Immature natural killer cell (primary cell): ENCODE measurements around the gene DLG3. TPM values are rescaled to one million over a fixed set of nuclear protein-coding genes. Genes with fewer than 3 reads are reported as not detected.

Experiments used
- DNase-seq, 3 donors: peaks; one replicate each; pipeline ENCODE4 v3.0.0; 2022; ENCODE audit warnings: mixed read lengths in 1 of 3
- H3K27ac Mint-ChIP-seq, 6 donors: one replicate each; pipeline ENCODE4 v1.8.0; 2020; ENCODE audit warnings: mixed read lengths in 6 of 6, mild to moderate bottlenecking in 5 of 6, inconsistent platforms in 4 of 6, moderate library complexity in 3 of 6
- H3K27me3 Mint-ChIP-seq, 3 donors: one replicate each; pipeline ENCODE4 v1.8.0; 2020 to 2021; ENCODE audit warnings: low read depth in 3 of 3, mild to moderate bottlenecking in 3 of 3, mixed read lengths in 3 of 3, moderate library complexity in 3 of 3, inconsistent platforms in 1 of 3
- H3K36me3 Mint-ChIP-seq, 3 donors: one replicate each; pipeline ENCODE4 v1.8.0; 2020; ENCODE audit warnings: mixed read lengths in 3 of 3, inconsistent platforms in 2 of 3, mild to moderate bottlenecking in 2 of 3
- H3K4me1 Mint-ChIP-seq, 2 donors: one replicate each; pipeline ENCODE4 v1.8.0; 2020; ENCODE audit warnings: inconsistent platforms in 2 of 2, mild to moderate bottlenecking in 2 of 2, mixed read lengths in 2 of 2, moderate library complexity in 1 of 2
- H3K4me3 Mint-ChIP-seq, 5 donors: one replicate each; pipeline ENCODE4 v1.8.0; 2020; ENCODE audit warnings: mild to moderate bottlenecking in 5 of 5, mixed read lengths in 5 of 5, inconsistent platforms in 3 of 5, moderate library complexity in 3 of 5
- H3K9me3 Mint-ChIP-seq, 6 donors: one replicate each; pipeline ENCODE4 v1.8.0; 2020; ENCODE audit warnings: mild to moderate bottlenecking in 6 of 6, mixed read lengths in 6 of 6, inconsistent platforms in 4 of 6, moderate library complexity in 3 of 6
- polyA plus RNA-seq, 3 donors: library from polyadenylated mRNA; unstranded; fragments of 300-500 nt; fragmentation: Illumina TruSeq; gene quantifications; one replicate each; pipeline ENCODE4 v1.2.3, GENCODE V29; 2021

The DLG3 gene
- polyA plus RNA-seq, 3 donors from 2014 or later, result 1.9 to 9.9 (median 6.6) TPM

GRCh38 chrX:70470850-70471289, 26.2 kb downstream of the DLG3 start:
- H3K27me3 Mint-ChIP-seq, result peaks cover 0 to 3% (median 0%) of the 10 kb centered on the region in 3 donors
- DNase-seq, result no peak
- H3K27ac Mint-ChIP-seq, result no peak overlapping the region
- H3K9me3 Mint-ChIP-seq, result no peaks in the 10 kb centered on the region
- peaks cover 12 to 22% of the 10 kb centered on the region in 2 donors for H3K4me1 Mint-ChIP-seq
- H3K36me3 Mint-ChIP-seq, result peaks cover 0 to 14% (median 4%) of the 10 kb centered on the region in 3 donors
- H3K4me3 Mint-ChIP-seq, result peak overlapping the region in 1 of 5 donors; percentile 18

GRCh38 chrX:70476166-70476933, 31.7 kb downstream of the DLG3 start:
- Mint-ChIP-seq H3K9me3 (no peaks in the 10 kb centered on the region), H3K4me1 (peaks cover 4 to 6% of the 10 kb centered on the region in 2 donors), H3K36me3 (peaks cover 0 to 11% (median 4%) of the 10 kb centered on the region in 3 donors), H3K27ac (peak overlapping the region in 1 of 6 donors; percentile 3), H3K4me3 (no peak overlapping the region), H3K27me3 (peaks cover 0 to 6% (median 5%) of the 10 kb centered on the region in 3 donors)
- DNase-seq, result no peak

GRCh38 chrX:70476934-70477733, 32.5 kb downstream of the DLG3 start:
- DNase-seq, result no peak
- no peaks in the 10 kb centered on the region for H3K4me1 Mint-ChIP-seq
- H3K27me3 Mint-ChIP-seq, result peaks cover 1 to 6% (median 5%) of the 10 kb centered on the region in 3 donors
- H3K4me3 Mint-ChIP-seq, result no peak overlapping the region
- no peaks in the 10 kb centered on the region for H3K9me3 Mint-ChIP-seq
- H3K36me3 Mint-ChIP-seq, result peaks cover 0 to 10% (median 9%) of the 10 kb centered on the region in 3 donors
- H3K27ac Mint-ChIP-seq, result no peak overlapping the region

DNA sequence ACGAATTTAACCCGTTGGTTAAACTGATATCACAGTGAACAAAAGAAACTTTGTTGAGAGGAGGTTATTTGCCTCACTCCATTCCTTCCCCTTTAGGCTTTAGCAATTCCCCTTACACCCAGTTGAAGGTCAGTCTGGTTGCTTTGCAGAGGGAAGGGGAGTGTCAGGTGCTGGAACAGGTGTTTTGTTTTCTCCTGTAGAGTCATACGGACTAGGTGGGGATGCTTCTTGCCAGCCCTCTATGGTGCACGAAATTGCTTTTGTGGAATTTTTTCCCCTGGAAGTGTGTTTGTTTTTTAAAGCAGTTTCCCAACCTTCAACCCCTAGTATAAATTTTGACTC, 33.1 kb downstream of the DLG3 start:
- Mint-ChIP-seq H3K4me3 (no peak overlapping the region), H3K27ac (no peak overlapping the region), H3K36me3 (peaks cover 0 to 10% (median 9%) of the 10 kb centered on the region in 3 donors), H3K4me1 (no peaks in the 10 kb centered on the region), H3K27me3 (peaks cover 1 to 6% (median 5%) of the 10 kb centered on the region in 3 donors), H3K9me3 (no peaks in the 10 kb centered on the region)
- DNase-seq, result no peak

- no peak overlapping the region for H3K4me3 Mint-ChIP-seq
- peaks cover 0 to 10% (median 9%) of the 10 kb centered on the region in 3 donors for H3K36me3 Mint-ChIP-seq
- H3K27me3 Mint-ChIP-seq, result peaks cover 1 to 5% (median 4%) of the 10 kb centered on the region in 3 donors
- no peak overlapping the region for H3K27ac Mint-ChIP-seq
- no peak for DNase-seq
- H3K9me3 Mint-ChIP-seq, result no peaks in the 10 kb centered on the region
- H3K4me1 Mint-ChIP-seq, result no peaks in the 10 kb centered on the region
Observed at GRCh38 chrX:70478526-70479245, 34.1 kb downstream of the DLG3 start.

- no peak for DNase-seq
- H3K27me3 Mint-ChIP-seq, result peaks cover 1 to 5% (median 4%) of the 10 kb centered on the region in 3 donors
- no peaks in the 10 kb centered on the region for H3K4me1 Mint-ChIP-seq
- peaks cover 0 to 10% (median 5%) of the 10 kb centered on the region in 3 donors for H3K36me3 Mint-ChIP-seq
- H3K4me3 Mint-ChIP-seq, result no peak overlapping the region
- H3K27ac Mint-ChIP-seq, result no peak overlapping the region
- H3K9me3 Mint-ChIP-seq, result no peaks in the 10 kb centered on the region
Observed at GRCh38 chrX:70479247-70479921, 34.7 kb downstream of the DLG3 start.

DNA sequence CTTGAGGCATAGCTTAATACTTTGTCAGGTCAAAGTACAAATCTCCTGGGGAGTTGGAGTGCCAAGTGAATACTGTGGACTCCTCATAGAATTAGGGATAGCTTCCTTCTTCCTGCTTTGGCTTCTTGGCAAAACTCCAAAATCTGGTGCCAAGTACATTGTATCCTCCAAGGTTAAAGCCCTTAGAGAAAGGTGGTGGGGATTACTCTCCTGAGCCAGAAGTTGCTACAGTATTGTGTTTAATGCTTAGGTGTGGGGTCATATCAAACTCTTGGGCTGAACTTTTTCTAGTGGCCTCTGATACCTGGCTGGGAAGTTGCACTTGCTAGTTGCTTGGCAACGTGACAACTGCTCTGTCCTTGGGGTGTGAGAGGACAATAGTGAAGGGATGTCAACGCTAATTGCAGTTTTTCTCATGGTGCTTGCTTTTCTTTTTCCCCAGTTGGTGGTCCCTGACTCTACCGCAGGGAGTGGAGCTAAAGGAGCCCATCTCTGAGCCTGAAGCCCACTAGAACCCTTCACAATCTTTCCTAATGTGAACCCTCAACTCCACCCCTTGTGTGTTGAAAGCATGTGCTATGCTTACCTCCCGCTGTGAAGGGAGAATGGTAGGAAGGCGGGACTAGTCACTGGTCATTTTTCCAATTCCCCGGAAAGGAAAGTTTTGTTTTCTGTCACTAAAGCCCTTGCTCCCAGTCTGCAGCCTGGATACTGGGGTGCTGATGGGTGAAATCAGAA, 35.5 kb downstream of the DLG3 start:
- Mint-ChIP-seq H3K9me3 (no peaks in the 10 kb centered on the region), H3K4me3 (no peak overlapping the region), H3K27ac (peak overlapping the region in 1 of 6 donors; percentile 0)

DNA sequence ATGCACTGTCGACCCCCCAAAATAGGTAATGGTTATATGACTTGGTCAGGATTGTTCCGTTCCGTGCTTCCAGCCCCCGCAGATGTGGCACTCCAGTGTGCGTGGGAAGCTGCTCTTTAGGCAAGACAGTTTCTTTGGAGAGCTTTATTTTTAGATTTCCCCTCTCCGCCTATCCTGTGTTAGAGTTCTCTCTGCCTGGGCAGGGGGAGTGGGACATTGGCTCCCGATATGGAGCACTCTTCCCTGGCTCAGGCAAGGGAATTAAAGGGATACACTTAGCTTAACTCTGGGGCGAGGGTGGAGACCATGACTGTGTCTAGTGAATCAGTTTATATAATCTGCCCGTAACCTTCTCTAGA, 36.0 kb downstream of the DLG3 start:
- no peaks in the 10 kb centered on the region for H3K9me3 Mint-ChIP-seq
- H3K4me1 Mint-ChIP-seq, result no peaks in the 10 kb centered on the region
- DNase-seq, result no peak
- peaks cover 3 to 7% (median 5%) of the 10 kb centered on the region in 3 donors for H3K27me3 Mint-ChIP-seq
- no peak overlapping the region for H3K4me3 Mint-ChIP-seq
- peaks cover 0 to 10% (median 4%) of the 10 kb centered on the region in 3 donors for H3K36me3 Mint-ChIP-seq
- H3K27ac Mint-ChIP-seq, result no peak overlapping the region

More for the DNA sequence above, 35.5 kb downstream of the DLG3 start:
- DNase-seq, result no peak
- Mint-ChIP-seq H3K4me1 (no peaks in the 10 kb centered on the region), H3K27me3 (peaks cover 1 to 5% (median 5%) of the 10 kb centered on the region in 3 donors), H3K36me3 (peaks cover 0 to 10% (median 4%) of the 10 kb centered on the region in 3 donors)

DNA sequence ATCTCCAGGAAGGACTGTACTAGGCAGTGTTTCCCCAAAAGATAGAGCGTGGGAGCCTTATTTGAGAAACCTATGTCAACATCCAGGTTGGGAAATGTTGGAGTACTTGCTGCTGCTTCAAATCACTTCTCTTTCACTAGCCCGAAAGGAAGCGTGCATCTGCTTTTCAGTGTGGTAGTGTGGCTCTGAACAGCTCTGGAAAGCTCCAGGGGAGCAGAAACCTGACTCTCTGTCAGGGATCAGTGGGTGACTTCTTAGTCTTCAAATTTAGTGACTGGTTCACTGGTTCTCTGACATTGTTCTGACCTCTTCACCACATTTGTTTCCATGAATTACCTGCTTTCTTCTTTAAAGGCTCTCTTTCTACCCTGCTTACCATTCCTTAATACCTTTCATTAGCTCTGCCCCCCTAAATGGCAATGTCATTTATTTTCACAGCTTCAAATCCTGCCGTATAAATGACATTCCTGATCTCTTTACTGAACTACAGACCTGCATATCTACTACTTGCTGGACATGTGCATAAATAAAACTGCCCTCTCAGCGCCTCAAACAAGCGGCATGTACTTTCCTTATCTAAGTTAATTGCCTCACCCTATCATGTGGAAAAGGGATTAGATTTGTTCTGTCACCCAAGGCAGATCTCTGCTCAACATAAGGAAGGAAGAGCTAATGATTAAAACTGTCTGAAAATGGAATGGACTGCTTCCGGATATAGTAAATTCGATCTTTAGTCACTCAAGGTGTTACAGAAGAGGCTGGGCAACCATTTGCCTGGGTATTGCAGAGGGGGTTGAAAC, 37.0 kb downstream of the DLG3 start:
- peaks cover 0 to 10% (median 4%) of the 10 kb centered on the region in 3 donors for H3K36me3 Mint-ChIP-seq
- no peaks in the 10 kb centered on the region for H3K4me1 Mint-ChIP-seq
- H3K27me3 Mint-ChIP-seq, result peaks cover 2 to 5% (median 3%) of the 10 kb centered on the region in 3 donors
- no peaks in the 10 kb centered on the region for H3K9me3 Mint-ChIP-seq
- peak overlapping the region in 1 of 6 donors; percentile 29 for H3K27ac Mint-ChIP-seq
- H3K4me3 Mint-ChIP-seq, result no peak overlapping the region
- no peak for DNase-seq

- DNase-seq, result no peak
- Mint-ChIP-seq H3K27ac (no peak overlapping the region), H3K4me1 (no peaks in the 10 kb centered on the region), H3K36me3 (peaks cover 0 to 12% (median 4%) of the 10 kb centered on the region in 3 donors), H3K9me3 (no peaks in the 10 kb centered on the region), H3K27me3 (peaks cover 2 to 5% (median 3%) of the 10 kb centered on the region in 3 donors), H3K4me3 (no peak overlapping the region)
Observed at GRCh38 chrX:70482300-70482699, 37.7 kb downstream of the DLG3 start.

GRCh38 chrX:70485466-70485865, 40.8 kb downstream of the DLG3 start:
- H3K4me3 Mint-ChIP-seq, result no peak overlapping the region
- no peaks in the 10 kb centered on the region for H3K9me3 Mint-ChIP-seq
- no peak overlapping the region for H3K27ac Mint-ChIP-seq
- peaks cover 4 to 16% (median 4%) of the 10 kb centered on the region in 3 donors for H3K36me3 Mint-ChIP-seq
- peaks cover 0 to 3% (median 2%) of the 10 kb centered on the region in 3 donors for H3K27me3 Mint-ChIP-seq
- no peaks in the 10 kb centered on the region for H3K4me1 Mint-ChIP-seq
- DNase-seq, result no peak

GRCh38 chrX:70488856-70489255, 44.2 kb downstream of the DLG3 start:
- H3K27ac Mint-ChIP-seq, result no peak overlapping the region
- H3K9me3 Mint-ChIP-seq, result no peaks in the 10 kb centered on the region
- DNase-seq, result no peak
- H3K36me3 Mint-ChIP-seq, result peaks cover 0 to 12% (median 10%) of the 10 kb centered on the region in 3 donors
- H3K4me1 Mint-ChIP-seq, result no peaks in the 10 kb centered on the region
- no peak overlapping the region for H3K4me3 Mint-ChIP-seq
- H3K27me3 Mint-ChIP-seq, result peaks cover 0 to 2% (median 2%) of the 10 kb centered on the region in 3 donors
